T47D (cell line): ENCODE data around the gene BTRC.

Source experiments
- DNase-seq, 2 experiments: peaks; one replicate each; pipeline versions ENCODE4 v3.0.0 to v3.0.0-alpha.2; 2011 to 2012; ENCODE audit warnings: low read depth in 1 of 2, low spot score in 1 of 2
- JUND ChIP-seq: IDR thresholded peaks from 2 replicates; pipeline ENCODE4 v1.6.1; 2012; ENCODE audit warnings: low read depth
- in situ Hi-C: cut with HindIII; loops from 2 replicates; pipeline ENCODE4 v1.10.0; 2016; ENCODE audit warnings: low sequenced_read_pairs, low pct_unique_long_range_greater_than_20kb

Gene BTRC

DNA sequence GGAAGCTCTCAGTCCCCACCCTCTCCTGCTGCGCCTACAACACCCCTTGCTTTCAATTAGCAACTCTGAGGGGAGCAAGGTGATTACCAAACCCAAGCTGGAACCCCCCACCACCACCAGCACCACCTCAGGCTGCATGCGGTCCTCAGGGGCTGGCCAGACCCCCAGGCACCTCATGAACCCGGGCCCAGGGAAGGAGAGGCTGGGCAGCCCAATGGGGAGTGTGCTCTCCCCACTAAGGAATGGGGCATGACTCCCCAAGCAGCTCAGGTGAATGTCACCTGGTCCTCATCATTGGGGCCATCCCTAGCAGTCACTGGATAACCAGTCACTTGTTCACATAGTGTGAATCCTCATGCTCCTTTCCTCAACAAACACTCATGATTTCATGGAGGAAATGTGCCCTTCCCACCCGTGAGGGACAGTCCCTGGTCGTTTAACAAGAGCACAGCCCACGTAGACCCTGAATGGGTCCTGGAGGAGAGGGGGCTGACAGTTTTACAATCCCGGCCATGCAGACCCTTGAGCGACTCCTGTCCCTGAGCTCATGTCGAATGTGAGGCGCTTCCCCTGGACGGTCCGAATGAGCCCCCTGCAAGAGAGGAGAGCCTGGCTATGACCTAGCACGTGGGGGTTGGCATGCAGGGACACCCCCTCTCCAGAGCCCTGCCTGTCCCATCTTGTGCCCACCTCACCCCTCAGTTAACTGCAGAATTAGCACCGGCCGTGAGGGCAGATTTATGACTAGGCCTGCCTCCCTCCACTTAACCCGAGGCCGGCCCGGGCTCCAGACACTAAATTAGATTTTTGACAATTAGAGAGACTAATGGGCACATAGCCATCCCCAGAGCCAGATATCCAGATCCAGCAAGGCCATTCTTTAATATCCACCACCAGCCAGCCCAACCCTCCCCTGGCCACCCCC is 205.0 kb downstream of the BTRC start:
- DNase-seq: no peak
- in situ Hi-C loops: no loop called here
- TF ChIP-seq JUND: no peak

DNA sequence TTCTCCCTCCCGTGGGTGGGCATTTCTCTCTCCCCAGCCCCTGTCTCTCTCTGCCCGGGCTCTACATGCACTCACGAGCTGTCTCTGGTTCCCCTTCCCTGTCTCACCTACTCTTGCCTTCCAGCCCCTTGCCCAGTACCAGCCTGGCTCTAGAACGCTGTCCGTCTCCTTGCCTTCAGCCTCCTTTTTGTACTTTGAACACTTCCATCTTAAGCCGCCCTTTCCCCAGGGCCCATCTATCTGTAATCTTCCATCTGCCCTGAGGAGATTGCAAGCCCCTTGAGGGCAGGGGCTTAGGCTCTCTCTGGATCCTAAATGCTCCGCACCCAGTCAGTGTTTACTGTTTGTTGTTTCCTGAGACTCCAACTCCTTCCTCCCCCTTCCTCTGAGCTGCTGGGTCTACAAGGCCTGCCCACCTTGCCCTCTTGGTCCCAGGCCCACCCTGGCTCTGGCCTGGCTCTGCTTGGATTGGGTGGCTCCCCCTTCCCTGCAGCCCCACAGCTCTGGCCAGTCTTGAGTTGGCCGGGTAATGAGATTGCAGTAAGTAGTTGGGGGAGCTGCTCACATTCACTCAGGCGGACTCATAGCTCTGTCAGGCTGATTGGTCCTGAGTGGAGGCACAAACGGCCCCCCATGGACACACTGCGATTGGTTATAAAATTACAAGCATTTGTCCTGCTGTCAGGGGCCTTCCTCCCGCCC is 205.8 kb downstream of the BTRC start:
- no peak for TF ChIP-seq JUND
- in situ Hi-C loops: no loop called here
- DNase-seq: no peak

DNA sequence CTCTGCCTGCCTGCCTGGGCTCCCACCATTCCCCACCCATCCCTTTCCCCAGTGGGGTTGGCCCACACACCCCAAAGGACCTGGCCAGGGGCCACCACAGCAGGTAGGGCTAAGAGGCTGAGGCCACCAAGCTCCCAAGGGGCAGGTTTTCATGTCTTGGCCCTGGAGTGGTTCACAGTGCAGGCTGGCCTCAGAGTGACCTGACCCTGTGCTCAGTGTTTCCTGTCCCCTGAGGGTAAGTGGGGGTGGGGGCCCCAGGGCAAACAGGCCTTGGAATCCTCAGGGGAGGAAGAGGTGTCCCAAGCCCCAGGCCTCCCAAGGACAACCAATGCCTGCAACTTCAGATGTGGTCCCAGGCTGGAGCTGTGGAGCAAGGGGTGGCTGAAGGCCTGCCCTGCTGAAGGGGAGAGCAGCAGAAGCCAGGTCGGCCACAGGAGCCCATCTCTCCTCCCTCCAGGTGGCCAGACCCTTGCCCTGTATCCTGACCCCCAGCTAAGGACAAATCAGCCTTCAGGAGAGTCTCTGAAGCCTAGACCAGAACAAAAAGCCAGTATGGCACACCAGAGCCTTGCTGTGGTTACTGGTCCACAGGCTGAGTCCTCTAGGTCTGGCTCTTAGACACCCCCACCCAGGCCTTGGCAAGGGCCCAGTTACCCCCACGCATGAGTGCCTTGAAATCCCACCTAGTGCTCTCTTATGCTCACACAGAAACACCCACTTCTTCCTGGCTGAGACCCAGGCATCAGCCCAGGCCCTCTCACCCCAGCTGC is 206.5 kb downstream of the BTRC start:
- no peak for DNase-seq
- TF ChIP-seq JUND: no peak
- in situ Hi-C loops: no loop called here

DNA sequence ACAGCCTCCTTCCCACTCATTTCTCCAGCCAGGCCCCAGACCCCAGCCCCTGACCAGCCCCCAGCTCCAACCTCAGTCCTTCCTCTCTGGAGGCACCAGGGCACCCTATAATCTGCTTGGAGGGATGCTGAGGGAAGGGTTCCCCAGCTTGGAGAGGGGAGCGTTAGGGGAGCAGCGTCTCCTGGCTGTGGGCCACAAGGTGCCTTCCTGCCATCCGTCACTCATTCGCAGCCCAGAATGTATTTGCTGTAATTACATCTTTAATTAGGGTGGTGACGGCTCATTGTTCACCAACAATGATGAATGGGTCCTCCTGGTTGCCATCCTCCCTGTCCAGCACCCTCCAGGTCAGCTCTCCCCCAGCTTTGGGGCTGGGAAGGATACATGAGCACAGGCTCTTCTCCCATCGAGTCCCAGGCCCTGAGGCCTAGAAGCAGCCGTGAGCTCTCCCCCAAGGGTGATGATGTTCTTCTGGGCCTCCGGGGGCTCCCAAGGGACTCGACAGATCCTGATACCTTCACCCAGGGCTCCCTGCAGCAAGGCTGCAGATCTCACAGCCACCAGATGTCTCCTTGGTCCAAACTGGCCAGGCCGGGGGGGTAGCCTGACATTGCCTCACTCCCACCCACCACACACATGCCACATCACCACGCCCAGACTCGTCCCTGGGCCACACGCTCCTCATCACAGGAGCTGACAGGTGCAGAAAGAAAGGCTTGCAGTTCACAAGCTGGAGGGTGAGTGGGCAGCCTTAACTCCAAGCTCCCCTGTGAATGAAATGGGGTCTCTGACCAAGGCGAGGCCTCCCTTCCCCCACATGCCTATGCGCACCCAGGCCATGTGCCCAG is 207.3 kb downstream of the BTRC start:
- no peak for DNase-seq
- in situ Hi-C loops: no loop called here
- no peak for TF ChIP-seq JUND

DNA sequence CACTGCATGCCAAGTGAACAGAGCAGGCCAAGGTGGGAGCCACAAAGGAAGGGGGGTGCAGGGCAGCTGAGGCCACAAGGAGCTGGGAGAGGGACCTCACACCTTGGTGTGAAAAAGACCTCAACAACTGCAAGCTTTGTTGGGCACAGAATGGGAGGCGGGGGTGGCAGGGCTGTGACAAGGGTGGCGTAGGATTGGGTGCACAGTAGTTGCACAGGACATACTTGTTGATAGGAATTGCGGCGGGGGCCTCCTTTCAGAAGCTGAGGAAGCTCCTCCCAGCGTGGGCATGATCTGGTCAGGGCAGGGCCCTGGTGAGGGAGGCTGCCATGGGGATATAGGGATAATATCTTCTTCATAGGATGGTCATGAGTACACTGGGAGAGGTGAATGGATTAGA is 208.3 kb downstream of the BTRC start:
- DNase-seq: no peak
- TF ChIP-seq JUND: no peak
- in situ Hi-C loops: no loop called here

DNA sequence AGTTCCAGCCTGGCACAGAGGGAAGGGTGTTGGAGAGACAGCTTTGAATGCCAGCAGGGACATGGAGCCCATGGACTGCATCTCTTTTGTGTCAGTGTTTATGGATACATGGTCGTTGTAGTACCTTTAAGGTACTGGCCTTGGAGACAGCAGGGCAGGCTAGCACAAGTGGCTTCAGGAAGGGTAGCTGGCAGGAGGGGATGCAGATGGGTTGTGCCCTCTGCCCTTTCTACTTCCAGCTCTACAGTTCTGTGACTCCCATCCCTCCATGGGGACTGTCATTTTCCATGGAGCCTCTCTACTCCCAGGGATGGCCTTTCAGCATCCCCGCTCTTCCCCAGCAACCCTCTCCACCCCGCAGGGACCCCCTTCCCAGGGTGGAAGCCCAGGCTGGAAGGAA is 209.0 kb downstream of the BTRC start:
- in situ Hi-C loops: no loop called here
- no peak for DNase-seq
- no peak for TF ChIP-seq JUND

DNA sequence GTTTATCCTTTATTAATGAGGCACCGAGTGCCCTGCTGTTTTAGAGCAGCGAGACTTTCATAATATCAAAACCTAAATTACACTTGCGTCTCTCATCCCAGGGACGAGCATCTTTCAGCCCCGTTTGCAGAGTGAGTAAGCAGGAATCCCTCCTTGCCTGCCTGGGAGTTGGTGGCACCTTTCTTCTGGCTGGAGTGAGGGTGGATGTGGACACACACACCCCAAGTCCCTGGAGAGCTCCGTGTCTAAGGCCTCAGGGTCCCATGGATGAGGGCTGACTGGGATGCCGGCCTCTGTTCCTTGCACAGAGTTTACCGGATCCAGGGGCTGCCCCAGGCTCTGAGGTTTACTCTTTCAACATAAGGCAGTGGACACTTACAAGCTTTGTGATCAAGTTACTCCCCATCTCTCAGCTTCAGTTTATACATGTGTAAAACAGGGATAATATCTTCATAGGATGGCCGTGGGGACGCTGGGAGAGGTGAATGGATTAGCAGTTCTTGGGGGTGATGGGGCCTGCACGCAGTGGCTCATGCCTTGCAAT is 209.6 kb downstream of the BTRC start:
- DNase-seq: no peak
- TF ChIP-seq JUND: no peak
- in situ Hi-C loops: no loop called here

DNA sequence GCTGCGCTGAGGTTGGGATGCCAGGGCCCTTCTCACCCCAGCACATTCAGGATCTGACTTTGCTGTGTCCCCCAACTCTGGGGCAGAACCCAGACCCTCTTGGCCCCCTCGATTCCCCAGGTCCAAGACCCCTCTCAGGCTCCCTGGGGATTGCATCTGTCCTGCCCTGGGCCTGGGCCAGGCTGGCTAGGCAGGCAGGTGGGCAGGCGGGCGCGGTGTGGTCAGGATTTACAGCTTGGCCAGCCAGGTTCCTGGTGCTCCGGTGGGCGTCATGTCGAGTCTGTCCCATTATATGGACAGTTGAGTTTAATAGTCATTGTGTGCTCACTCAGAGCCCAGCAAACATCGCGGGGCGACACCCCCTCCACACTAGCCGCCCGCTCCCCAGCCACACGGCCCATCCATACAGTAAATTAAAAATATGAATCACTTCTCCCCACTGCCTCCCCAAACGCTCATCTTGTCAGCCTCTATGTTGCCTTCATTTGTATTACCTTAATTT is 210.6 kb downstream of the BTRC start:
- TF ChIP-seq JUND: no peak
- in situ Hi-C loops: no loop called here
- no peak for DNase-seq

DNA sequence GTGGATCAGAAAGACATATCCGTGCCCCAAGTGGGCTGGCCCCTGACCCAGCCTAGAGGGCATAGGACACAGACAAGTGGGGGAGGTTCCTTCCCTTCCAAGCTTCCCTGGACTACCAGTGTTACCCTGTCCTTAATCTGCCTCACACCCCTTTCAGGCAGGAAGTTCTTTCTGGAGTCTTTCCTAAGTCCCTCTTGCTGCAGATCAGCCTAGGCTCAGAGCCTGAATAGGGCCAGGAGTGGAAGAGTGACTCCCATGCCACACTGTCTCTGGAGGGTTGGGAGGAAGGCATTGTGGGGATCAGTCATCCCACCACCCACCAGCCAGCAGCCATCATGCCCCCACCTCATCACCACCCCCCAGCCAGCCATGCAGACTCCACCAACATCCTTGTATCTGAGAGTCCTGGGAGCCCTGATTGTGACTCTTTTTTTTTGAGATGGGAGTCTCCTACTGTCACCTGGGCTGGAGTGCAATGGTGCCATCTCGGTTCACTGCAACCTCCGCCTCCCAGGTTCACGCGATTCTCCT is 211.5 kb downstream of the BTRC start:
- DNase-seq: no peak
- in situ Hi-C loops: no loop called here
- TF ChIP-seq JUND: no peak

DNA sequence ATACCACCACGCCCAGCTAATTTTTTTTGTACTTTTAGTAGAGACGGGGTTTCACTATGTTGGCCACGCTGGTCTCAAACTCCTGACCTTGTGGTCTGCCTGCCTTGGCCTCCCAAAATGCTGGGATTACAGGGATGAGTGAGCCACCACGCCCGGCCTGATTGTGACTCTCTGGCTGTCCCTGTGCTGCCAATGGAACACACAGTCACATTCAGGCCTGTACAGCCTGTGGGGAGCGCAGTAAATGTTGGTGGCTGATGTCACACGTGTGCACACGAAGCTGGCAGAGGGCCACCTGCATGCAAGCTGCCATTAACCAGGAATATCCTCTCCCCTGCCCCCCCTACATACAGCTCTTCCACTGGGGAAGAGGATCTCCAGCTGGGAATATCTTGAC is 212.0 kb downstream of the BTRC start:
- TF ChIP-seq JUND: no peak
- no peak for DNase-seq
- in situ Hi-C loops: no loop called here

DNA sequence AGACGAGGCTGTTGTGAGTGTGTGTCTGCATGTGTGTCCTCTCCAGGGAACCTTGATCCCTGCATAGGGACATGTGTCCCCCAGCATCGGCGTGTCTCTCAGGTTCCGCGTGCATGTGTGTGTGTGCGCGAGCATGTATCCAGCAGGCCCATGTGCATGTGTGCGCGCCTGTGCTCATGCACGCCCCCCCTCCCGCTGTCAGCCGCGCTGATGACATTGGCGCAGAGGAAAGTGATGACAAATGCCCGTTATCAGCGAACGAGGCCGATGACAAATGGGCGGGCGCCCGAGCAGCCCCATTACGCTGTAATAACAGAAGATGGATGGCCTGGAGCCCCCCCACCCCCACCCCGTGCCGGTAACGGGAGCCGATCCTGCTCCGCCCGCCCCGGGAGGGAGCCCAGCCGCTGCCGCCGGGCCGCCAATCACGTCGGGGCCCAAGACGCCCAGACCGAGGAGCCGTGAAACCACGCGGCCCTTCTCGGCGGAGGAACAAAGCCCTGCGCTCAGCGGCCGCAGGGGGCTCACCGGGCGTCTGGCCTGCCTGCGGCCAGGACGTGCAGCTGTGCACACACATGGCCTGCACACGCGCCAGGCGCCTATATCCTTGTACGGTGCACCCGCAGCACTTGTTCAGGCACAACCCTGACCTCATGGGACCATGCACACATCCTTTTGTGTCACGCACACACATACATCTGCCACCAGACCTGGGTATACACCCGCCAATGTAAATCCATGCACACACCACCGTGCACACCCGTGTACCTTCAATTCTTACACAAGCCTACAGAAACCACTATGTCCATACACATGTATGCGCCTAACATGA is 212.6 kb downstream of the BTRC start:
- no peak for DNase-seq
- no peak for TF ChIP-seq JUND
- in situ Hi-C loops: no loop called here
